ENCODE results near the gene C1orf21. TPM values are rescaled to one million over a fixed set of nuclear protein-coding genes. Genes with fewer than 3 reads are reported as not detected.

C1orf21 gene
- total RNA-seq, 4 donors from 2014 or later = 31.6 to 121 (median 38.0) TPM

GRCh38 chr1:184416481-184416880, 29.7 kb downstream of the C1orf21 start:
- no peak for TF ChIP-seq CTCF (IDR thresholded peaks at IDR 0.05; ENCODE audit: low read depth)

- TF ChIP-seq CTCF (IDR thresholded peaks at IDR 0.05; ENCODE audit: low read depth) = no peak
Observed at GRCh38 chr1:184416946-184417345, 30.1 kb downstream of the C1orf21 start.

GRCh38 chr1:184417916-184418315, 31.1 kb downstream of the C1orf21 start:
- TF ChIP-seq CTCF (IDR thresholded peaks at IDR 0.05; ENCODE audit: low read depth) = no peak

- TF ChIP-seq CTCF (IDR thresholded peaks at IDR 0.05; ENCODE audit: low read depth) = no peak
Observed at GRCh38 chr1:184418652-184419349, 32.0 kb downstream of the C1orf21 start.

- no peak for TF ChIP-seq CTCF (IDR thresholded peaks at IDR 0.05; ENCODE audit: low read depth)
Observed at GRCh38 chr1:184419350-184420161, 32.7 kb downstream of the C1orf21 start.

- TF ChIP-seq CTCF (IDR thresholded peaks at IDR 0.05; ENCODE audit: low read depth) = no peak
Observed at GRCh38 chr1:184422490-184423233, 35.8 kb downstream of the C1orf21 start.

- no peak for TF ChIP-seq CTCF (IDR thresholded peaks at IDR 0.05; ENCODE audit: low read depth)
Observed at GRCh38 chr1:184423649-184424048, 36.8 kb downstream of the C1orf21 start.
